ENCODE data around the gene HNRNPDL. TPM values are rescaled to one million over a fixed set of nuclear protein-coding genes. Genes with fewer than 3 reads are reported as not detected.

The HNRNPDL gene
- total RNA-seq, 2 experiments from 2014 or later: 224 to 394 TPM

DNA sequence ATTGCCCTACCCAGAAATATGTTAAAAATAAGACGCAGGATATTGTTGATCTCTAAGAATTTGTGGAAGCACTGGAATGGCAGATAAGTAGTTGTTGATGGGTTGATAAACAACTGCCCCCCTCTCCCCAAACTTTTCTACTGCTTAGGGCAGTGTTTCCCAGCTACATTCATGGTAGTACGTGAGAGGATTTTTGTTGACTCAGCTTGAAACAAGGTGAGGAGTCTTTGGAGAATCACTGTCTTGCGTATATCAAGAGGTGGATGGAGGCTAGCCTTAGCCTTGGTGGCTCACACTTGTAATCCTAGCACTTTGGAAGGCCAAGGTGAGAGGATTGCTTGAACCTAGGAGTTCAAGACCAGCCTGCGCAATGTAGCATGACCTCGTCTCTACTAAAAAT lies 5.9 kb upstream of the HNRNPDL start:
- POLR2A ChIA-PET: no interaction called here
- DNase-seq (ENCODE audit: low spot score): no peak
- H3K79me2 ChIP-seq (ENCODE audit: insufficient read depth, low read depth, low read length): peaks cover 99% of the 10 kb centered on the region
- no peak overlapping the region for H3K27ac ChIP-seq (ENCODE audit: low read depth, low read length, poor library complexity, severe bottlenecking)
- no peaks in the 10 kb centered on the region for H3K9me2 ChIP-seq (ENCODE audit: insufficient read depth, low read length)
- CTCF ChIA-PET (ENCODE audit: unreplicated experiment): no interaction called here
- intact Hi-C loops (cut with micrococcal nuclease; ENCODE audit: unreplicated experiment): no loop called here
- H3K4me2 ChIP-seq (ENCODE audit: low read length): no peak overlapping the region
- H3K4me3 ChIP-seq (ENCODE audit: low read depth, low read length, poor library complexity, severe bottlenecking): no peak overlapping the region
- BruUV-seq (replicated peaks): no TSS peak
- no peak for TF ChIP-seq EZH2phosphoT487 (IDR thresholded peaks at IDR 0.05; ENCODE audit: borderline replicate concordance, low read depth, low read length)
- TF ChIP-seq, protein P1, sequence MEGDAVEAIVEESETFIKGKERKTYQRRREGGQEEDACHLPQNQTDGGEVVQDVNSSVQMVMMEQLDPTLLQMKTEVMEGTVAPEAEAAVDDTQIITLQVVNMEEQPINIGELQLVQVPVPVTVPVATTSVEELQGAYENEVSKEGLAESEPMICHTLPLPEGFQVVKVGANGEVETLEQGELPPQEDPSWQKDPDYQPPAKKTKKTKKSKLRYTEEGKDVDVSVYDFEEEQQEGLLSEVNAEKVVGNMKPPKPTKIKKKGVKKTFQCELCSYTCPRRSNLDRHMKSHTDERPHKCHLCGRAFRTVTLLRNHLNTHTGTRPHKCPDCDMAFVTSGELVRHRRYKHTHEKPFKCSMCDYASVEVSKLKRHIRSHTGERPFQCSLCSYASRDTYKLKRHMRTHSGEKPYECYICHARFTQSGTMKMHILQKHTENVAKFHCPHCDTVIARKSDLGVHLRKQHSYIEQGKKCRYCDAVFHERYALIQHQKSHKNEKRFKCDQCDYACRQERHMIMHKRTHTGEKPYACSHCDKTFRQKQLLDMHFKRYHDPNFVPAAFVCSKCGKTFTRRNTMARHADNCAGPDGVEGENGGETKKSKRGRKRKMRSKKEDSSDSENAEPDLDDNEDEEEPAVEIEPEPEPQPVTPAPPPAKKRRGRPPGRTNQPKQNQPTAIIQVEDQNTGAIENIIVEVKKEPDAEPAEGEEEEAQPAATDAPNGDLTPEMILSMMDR (conservative IDR thresholded peaks at IDR 0.05; ENCODE audit: low read length): no peak
- peaks cover 37% of the 10 kb centered on the region for H3K4me1 ChIP-seq (ENCODE audit: insufficient read depth, low read length, poor library complexity, severe bottlenecking)
- no peaks in the 10 kb centered on the region for H3K9me3 ChIP-seq (ENCODE audit: low read length)
- no peak overlapping the region for H2AFZ ChIP-seq (ENCODE audit: low read length)
- H4K20me1 ChIP-seq (ENCODE audit: insufficient read depth, low read length): peaks cover 51% of the 10 kb centered on the region
- peaks cover 87% of the 10 kb centered on the region for H3K36me3 ChIP-seq (ENCODE audit: insufficient read depth, low read length)

DNA sequence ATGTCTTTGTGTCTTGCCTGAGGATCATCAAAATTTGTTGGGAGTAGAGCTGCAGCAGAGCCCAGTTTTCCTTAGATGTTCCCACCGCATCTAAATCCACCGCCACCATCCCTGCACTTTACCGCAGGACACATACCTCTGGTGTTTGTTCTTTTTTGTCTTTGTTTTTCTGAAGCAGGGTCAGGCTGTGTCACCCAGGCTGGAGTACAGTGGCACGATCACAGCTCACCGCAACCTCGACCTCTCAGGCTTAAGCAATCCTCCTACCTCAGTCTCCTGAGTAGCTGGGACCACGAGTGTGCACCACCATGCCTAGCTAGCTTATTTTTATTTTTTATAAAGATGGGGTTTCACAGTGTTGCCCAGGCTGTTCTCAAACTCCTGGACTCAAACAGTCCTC lies 4.7 kb upstream of the HNRNPDL start:
- Histone ChIP-seq H3K4me1 (ENCODE audit: insufficient read depth, low read length, poor library complexity, severe bottlenecking) (peaks cover 37% of the 10 kb centered on the region), H3K79me2 (ENCODE audit: insufficient read depth, low read depth, low read length) (peaks cover 93% of the 10 kb centered on the region), H2AFZ (ENCODE audit: low read length) (no peak overlapping the region), H3K4me3 (ENCODE audit: low read depth, low read length, poor library complexity, severe bottlenecking) (no peak overlapping the region), H3K36me3 (ENCODE audit: insufficient read depth, low read length) (peaks cover 75% of the 10 kb centered on the region), H3K27ac (ENCODE audit: low read depth, low read length, poor library complexity, severe bottlenecking) (no peak overlapping the region), H4K20me1 (ENCODE audit: insufficient read depth, low read length) (peaks cover 49% of the 10 kb centered on the region), H3K9me2 (ENCODE audit: insufficient read depth, low read length) (no peaks in the 10 kb centered on the region), H3K4me2 (ENCODE audit: low read length) (no peak overlapping the region), H3K9me3 (ENCODE audit: low read length) (no peaks in the 10 kb centered on the region)
- intact Hi-C loops (cut with micrococcal nuclease; ENCODE audit: unreplicated experiment): no loop called here
- no peak for DNase-seq (ENCODE audit: low spot score)
- TF ChIP-seq EZH2phosphoT487 (IDR thresholded peaks at IDR 0.05; ENCODE audit: borderline replicate concordance, low read depth, low read length): no peak
- TF ChIP-seq, protein P1 (conservative IDR thresholded peaks at IDR 0.05; ENCODE audit: low read length): no peak
- BruUV-seq (replicated peaks): no TSS peak
- ChIA-PET POLR2A (interaction anchor here (0.8 kb wide), 1 partner anchor 10 kb away, joined by 3 read pairs; no protein-coding TSS in a partner anchor), CTCF (ENCODE audit: unreplicated experiment) (no interaction called here)

DNA sequence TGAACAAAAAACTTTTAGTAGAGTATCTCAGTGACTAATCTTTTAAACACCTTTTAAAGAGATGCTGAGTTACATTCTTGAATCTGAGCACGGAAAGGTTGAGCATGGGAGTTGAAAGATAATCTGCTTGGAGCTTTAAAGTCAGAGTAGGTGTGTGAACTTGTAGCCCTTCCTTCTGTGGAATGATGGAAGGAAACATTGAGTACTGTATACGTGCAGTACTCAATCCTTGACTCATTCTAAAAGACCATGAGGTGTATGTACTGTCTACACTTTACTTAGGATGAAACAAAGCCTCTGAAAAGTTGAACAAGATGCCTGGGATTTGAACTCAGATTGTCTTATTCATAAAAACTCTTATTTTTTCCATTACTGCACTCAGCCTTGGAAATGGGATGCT lies 3.5 kb upstream of the HNRNPDL start:
- CTCF ChIA-PET (ENCODE audit: unreplicated experiment): no interaction called here
- no TSS peak for BruUV-seq (replicated peaks)
- Histone ChIP-seq H3K4me2 (ENCODE audit: low read length) (peak overlapping the region; percentile 28; the same call in 1 of the 2 replicates), H3K36me3 (ENCODE audit: insufficient read depth, low read length) (peaks cover 68% of the 10 kb centered on the region), H3K9me2 (ENCODE audit: insufficient read depth, low read length) (no peaks in the 10 kb centered on the region), H2AFZ (ENCODE audit: low read length) (no peak overlapping the region), H3K27ac (ENCODE audit: low read depth, low read length, poor library complexity, severe bottlenecking) (no peak overlapping the region), H3K4me1 (ENCODE audit: insufficient read depth, low read length, poor library complexity, severe bottlenecking) (peaks cover 37% of the 10 kb centered on the region), H3K9me3 (ENCODE audit: low read length) (no peaks in the 10 kb centered on the region), H3K79me2 (ENCODE audit: insufficient read depth, low read depth, low read length) (peaks cover 86% of the 10 kb centered on the region), H3K4me3 (ENCODE audit: low read depth, low read length, poor library complexity, severe bottlenecking) (no peak overlapping the region), H4K20me1 (ENCODE audit: insufficient read depth, low read length) (peaks cover 38% of the 10 kb centered on the region)
- DNase-seq (ENCODE audit: low spot score): no peak
- POLR2A ChIA-PET: interaction anchor here (0.5 kb wide), 1 partner anchor 60 kb away, joined by 4 read pairs; the partner anchor contains the start of gene HNRNPD
- intact Hi-C loops (cut with micrococcal nuclease; ENCODE audit: unreplicated experiment): no loop called here
- TF ChIP-seq EZH2phosphoT487 (IDR thresholded peaks at IDR 0.05; ENCODE audit: borderline replicate concordance, low read depth, low read length): no peak
- TF ChIP-seq, protein P1 (conservative IDR thresholded peaks at IDR 0.05; ENCODE audit: low read length): no peak
